ENCODE measurements around the gene DMRT2.

Gene DMRT2

DNA sequence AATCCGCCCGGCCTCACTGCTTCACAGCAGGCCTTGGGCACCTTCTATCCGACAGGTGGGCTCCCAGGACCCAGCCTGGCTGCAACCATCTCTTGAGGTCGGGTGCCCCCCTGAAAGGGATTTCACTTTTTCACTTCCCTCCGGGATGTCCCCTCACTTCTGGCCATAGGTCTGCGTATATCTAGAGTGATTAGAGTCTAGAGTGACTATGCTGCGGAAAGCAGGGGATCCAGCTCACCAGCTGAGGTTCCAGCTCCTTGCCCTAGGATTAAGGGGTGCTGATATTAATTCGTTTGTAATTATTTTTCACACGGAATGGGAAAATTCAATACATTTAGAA is 3.1 kb downstream of the DMRT2 start:
- TF ChIP-seq SPI1 (IDR thresholded peaks at IDR 0.05; ENCODE audit: low read depth, low read length) (no peak), POLR2AphosphoS5 (IDR thresholded peaks at IDR 0.05; ENCODE audit: low read depth, low read length) (no peak)
- FAIRE-seq (no peak), DNase-seq (ENCODE audit: insufficient read length, low spot score) (no peak)

- DNase-seq (ENCODE audit: insufficient read length, low spot score), result no peak
- FAIRE-seq, result no peak
- TF ChIP-seq POLR2AphosphoS5 (IDR thresholded peaks at IDR 0.05; ENCODE audit: low read depth, low read length) (no peak), TAF1 (IDR thresholded peaks at IDR 0.05; ENCODE audit: low read depth, low read length) (no peak), PAX5 (IDR thresholded peaks at IDR 0.05; ENCODE audit: insufficient read depth, low read length, severe bottlenecking) (no peak)
These were observed 3.8 kb downstream of the DMRT2 start for GRCh38 chr9:1053986-1054425.

DNA sequence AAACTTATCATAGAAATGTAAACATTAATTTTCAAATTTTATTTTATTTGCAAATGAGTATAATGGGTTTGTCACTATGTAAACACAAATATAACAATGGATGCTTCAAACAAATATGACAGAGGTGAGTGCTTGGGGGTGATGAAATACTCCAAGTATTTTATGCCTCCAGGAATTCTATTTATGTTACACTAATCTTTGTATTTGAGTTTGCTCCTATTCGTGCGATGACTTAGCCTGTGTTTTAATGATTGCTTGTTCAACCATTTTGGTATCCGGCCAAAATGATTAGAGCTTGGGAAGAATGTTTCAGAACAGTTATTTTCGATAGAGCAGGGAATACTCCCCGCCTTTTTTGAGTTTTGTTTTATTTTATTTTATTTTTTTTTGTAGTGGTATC is 5.0 kb downstream of the DMRT2 start:
- no peak for DNase-seq (ENCODE audit: insufficient read length, low spot score)
- no peak for FAIRE-seq
- TF ChIP-seq POLR2AphosphoS5 (IDR thresholded peaks at IDR 0.05; ENCODE audit: low read depth, low read length) (no peak), POLR2A (IDR thresholded peaks at IDR 0.05; ENCODE audit: low read depth, low read length) (no peak), PAX5 (IDR thresholded peaks at IDR 0.05; ENCODE audit: insufficient read depth, low read length, severe bottlenecking) (no peak), TAF1 (IDR thresholded peaks at IDR 0.05; ENCODE audit: low read depth, low read length) (no peak), POU2F2 (IDR thresholded peaks at IDR 0.05; ENCODE audit: low read depth, low read length) (no peak), SPI1 (IDR thresholded peaks at IDR 0.05; ENCODE audit: low read depth, low read length) (no peak)

DNA sequence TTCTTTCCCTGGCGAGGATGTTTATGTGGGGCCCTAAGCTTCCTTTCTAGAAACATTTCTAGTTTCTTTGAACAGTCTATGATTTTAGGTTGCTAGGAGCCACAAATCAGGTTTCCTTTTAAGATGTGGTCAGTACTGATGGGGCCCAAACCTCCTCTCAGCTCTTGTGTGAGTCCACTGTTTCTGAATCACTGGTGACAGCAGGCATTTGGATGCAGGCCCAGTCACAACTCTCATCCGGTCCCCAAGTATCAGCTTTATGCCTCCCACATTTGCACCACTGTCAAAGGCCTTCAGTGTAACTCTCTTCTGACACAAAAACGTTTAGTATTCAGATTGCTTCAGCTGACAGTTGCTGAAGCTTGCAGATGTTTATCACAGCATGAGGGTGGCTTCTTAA is 7.8 kb downstream of the DMRT2 start:
- TF ChIP-seq SPI1 (IDR thresholded peaks at IDR 0.05; ENCODE audit: low read depth, low read length) (no peak), POU2F2 (IDR thresholded peaks at IDR 0.05; ENCODE audit: low read depth, low read length) (no peak), PAX5 (IDR thresholded peaks at IDR 0.05; ENCODE audit: insufficient read depth, low read length, severe bottlenecking) (no peak), POLR2AphosphoS5 (IDR thresholded peaks at IDR 0.05; ENCODE audit: low read depth, low read length) (no peak), TAF1 (IDR thresholded peaks at IDR 0.05; ENCODE audit: low read depth, low read length) (no peak), POLR2A (IDR thresholded peaks at IDR 0.05; ENCODE audit: low read depth, low read length) (no peak)
- FAIRE-seq, result no peak
- DNase-seq (ENCODE audit: insufficient read length, low spot score), result no peak

- TF ChIP-seq POLR2AphosphoS5 (IDR thresholded peaks at IDR 0.05; ENCODE audit: low read depth, low read length), result no peak
- no peak for TF ChIP-seq POLR2A (IDR thresholded peaks at IDR 0.05; ENCODE audit: low read depth, low read length)
- TF ChIP-seq POU2F2 (IDR thresholded peaks at IDR 0.05; ENCODE audit: low read depth, low read length), result no peak
- TF ChIP-seq TAF1 (IDR thresholded peaks at IDR 0.05; ENCODE audit: low read depth, low read length), result no peak
- no peak for TF ChIP-seq PAX5 (IDR thresholded peaks at IDR 0.05; ENCODE audit: insufficient read depth, low read length, severe bottlenecking)
- TF ChIP-seq SPI1 (IDR thresholded peaks at IDR 0.05; ENCODE audit: low read depth, low read length), result no peak
- DNase-seq (ENCODE audit: insufficient read length, low spot score) (no peak), FAIRE-seq (no peak)
These were observed 8.8 kb downstream of the DMRT2 start for GRCh38 chr9:1058826-1059487.

DNA sequence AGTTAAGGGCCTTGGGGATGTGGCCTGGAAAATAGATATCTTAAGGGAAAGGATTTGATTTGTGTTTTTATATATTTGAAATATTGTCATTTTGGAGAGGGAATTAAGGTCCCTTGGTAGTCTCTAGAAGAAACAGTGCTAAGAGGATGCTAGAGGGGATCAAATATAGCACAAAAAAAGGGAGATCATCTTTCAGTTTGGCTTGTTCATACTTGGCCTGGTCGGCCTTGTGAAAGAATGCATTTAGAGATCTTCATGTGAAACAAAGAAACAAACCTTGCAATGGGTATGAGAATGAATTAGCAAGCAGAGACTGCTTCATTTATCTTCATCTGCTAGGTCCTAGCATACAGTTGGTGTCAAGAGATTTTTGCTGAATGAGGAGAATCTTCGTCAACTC is 15.0 kb downstream of the DMRT2 start:
- DNase-seq (ENCODE audit: insufficient read length, low spot score) (no peak), FAIRE-seq (no peak)
- TF ChIP-seq POU2F2 (IDR thresholded peaks at IDR 0.05; ENCODE audit: low read depth, low read length) (no peak), POLR2AphosphoS5 (IDR thresholded peaks at IDR 0.05; ENCODE audit: low read depth, low read length) (no peak), PAX5 (IDR thresholded peaks at IDR 0.05; ENCODE audit: insufficient read depth, low read length, severe bottlenecking) (no peak), POLR2A (IDR thresholded peaks at IDR 0.05; ENCODE audit: low read depth, low read length) (no peak), SPI1 (IDR thresholded peaks at IDR 0.05; ENCODE audit: low read depth, low read length) (no peak), TAF1 (IDR thresholded peaks at IDR 0.05; ENCODE audit: low read depth, low read length) (no peak)

DNA sequence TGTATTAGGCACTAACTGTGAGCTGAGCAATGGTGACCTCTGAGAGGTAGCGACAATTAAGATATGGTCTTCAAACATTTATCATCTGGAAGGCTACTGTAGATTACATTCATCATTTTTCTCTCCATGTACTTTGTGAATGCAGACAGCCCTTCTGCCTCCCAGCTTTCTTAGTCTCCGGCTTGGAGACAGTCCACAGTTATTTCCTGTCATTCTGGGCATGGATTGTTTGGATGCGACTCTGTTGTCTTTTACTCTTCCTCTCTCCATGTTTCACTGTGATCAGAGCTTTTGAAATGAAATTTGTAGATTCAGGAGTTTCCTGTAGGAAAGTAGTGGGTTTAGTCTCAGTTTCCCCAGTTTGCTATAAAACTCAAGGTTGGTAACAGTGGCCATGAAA is 20.5 kb downstream of the DMRT2 start:
- FAIRE-seq (no peak), DNase-seq (ENCODE audit: insufficient read length, low spot score) (no peak)
- no peak for TF ChIP-seq POLR2A (IDR thresholded peaks at IDR 0.05; ENCODE audit: low read depth, low read length)
- no peak for TF ChIP-seq SPI1 (IDR thresholded peaks at IDR 0.05; ENCODE audit: low read depth, low read length)
- TF ChIP-seq POLR2AphosphoS5 (IDR thresholded peaks at IDR 0.05; ENCODE audit: low read depth, low read length), result no peak
- no peak for TF ChIP-seq PAX5 (IDR thresholded peaks at IDR 0.05; ENCODE audit: insufficient read depth, low read length, severe bottlenecking)
- TF ChIP-seq POU2F2 (IDR thresholded peaks at IDR 0.05; ENCODE audit: low read depth, low read length), result no peak
- no peak for TF ChIP-seq TAF1 (IDR thresholded peaks at IDR 0.05; ENCODE audit: low read depth, low read length)

DNA sequence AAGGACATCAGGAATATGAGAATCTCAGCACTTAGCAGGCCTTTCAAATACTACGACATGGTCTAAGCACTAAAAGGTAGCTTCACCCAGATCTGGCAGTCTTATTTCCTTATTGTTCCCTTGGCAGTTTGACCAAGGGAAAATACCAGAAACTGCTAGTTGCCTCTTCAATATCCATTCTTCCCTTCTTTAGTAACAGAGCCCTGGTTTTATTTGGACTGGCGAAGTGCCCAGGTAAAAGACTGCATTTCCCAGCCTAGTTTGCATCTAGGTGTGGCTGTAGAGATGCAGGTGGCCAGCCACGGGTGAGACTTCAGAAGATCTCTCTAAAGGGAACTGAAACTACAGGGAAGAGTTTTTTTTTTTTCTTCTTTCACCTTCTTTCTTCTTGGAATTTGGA is 21.6 kb downstream of the DMRT2 start:
- no peak for FAIRE-seq
- TF ChIP-seq SPI1 (IDR thresholded peaks at IDR 0.05; ENCODE audit: low read depth, low read length), result peak; percentile 33; the same call in 1 of the 2 replicates
- TF ChIP-seq POLR2A (IDR thresholded peaks at IDR 0.05; ENCODE audit: low read depth, low read length), result no peak

DNA sequence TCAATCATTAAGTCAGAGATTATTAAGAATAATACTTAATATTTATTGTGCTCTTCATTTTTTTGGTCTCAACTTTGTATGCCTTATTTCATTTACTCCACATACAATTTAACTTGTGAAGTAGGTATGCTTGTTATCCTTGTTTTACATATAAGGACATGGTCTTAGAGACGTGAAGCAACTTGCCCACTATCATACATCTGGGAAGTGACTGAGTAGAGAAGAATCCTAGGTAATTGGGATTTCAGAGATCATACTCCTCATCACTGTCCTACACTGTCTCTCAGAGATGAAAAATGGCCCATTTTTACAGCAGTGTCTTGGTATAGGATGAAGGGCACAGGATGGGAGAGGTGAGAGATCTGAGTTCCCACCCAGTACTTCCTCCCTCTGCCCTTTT is 23.3 kb downstream of the DMRT2 start:
- FAIRE-seq (no peak), DNase-seq (ENCODE audit: insufficient read length, low spot score) (no peak)
- TF ChIP-seq POLR2A (IDR thresholded peaks at IDR 0.05; ENCODE audit: low read depth, low read length) (no peak), SPI1 (IDR thresholded peaks at IDR 0.05; ENCODE audit: low read depth, low read length) (no peak)

More for the DNA sequence above, 21.6 kb downstream of the DMRT2 start:
- DNase-seq (ENCODE audit: insufficient read length, low spot score), result no peak

DNA sequence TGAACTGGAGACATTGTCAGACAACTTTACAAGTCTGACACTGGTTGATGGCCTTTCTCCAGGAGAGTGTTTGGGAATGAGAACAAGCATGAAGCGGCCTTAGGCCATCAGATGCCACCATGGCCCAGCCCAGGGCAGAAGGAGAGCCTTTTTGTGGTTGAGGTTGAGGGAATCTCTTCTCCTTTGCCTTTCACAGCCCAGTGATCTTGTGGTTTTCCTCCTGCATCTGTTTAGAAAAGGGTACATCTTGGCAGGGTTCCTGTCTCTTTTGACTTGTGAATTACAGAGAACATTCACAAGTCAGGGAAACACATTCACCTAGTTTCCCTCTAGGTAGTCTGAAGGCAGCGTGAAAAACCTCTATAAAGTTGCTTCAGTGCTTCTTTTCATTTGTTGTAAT is 27.5 kb downstream of the DMRT2 start:
- FAIRE-seq (no peak), DNase-seq (ENCODE audit: insufficient read length, low spot score) (no peak)
- no peak for TF ChIP-seq PAX5 (IDR thresholded peaks at IDR 0.05; ENCODE audit: insufficient read depth, low read length, severe bottlenecking)
- no peak for TF ChIP-seq TAF1 (IDR thresholded peaks at IDR 0.05; ENCODE audit: low read depth, low read length)
- no peak for TF ChIP-seq POLR2A (IDR thresholded peaks at IDR 0.05; ENCODE audit: low read depth, low read length)
- TF ChIP-seq POLR2AphosphoS5 (IDR thresholded peaks at IDR 0.05; ENCODE audit: low read depth, low read length), result no peak
- no peak for TF ChIP-seq POU2F2 (IDR thresholded peaks at IDR 0.05; ENCODE audit: low read depth, low read length)
- no peak for TF ChIP-seq SPI1 (IDR thresholded peaks at IDR 0.05; ENCODE audit: low read depth, low read length)
